K562 (cell line): ENCODE measurements around the gene MYOM1. TPM values are rescaled to one million over a fixed set of nuclear protein-coding genes. Genes with fewer than 3 reads are reported as not detected.

Source experiments
- CC2D1A ChIP-seq: fragments of 450-650 bp; IDR thresholded peaks from 2 replicates; pipeline ENCODE4 v1.6.1; 2017; ENCODE audit warnings: mild to moderate bottlenecking
- HLTF ChIP-seq: fragments of 450-650 bp; IDR thresholded peaks from 2 replicates; pipeline ENCODE4 v1.6.1; 2016
- KLF16 ChIP-seq: IDR thresholded peaks from 2 replicates; pipeline ENCODE4 v1.6.1; 2016; ENCODE audit warnings: antibody characterized with exemption
- MCM2 ChIP-seq: fragments of 450-650 bp; IDR thresholded peaks from 2 replicates; pipeline ENCODE4 v1.6.1; 2017; ENCODE audit warnings: low read depth, mild to moderate bottlenecking
- MNT ChIP-seq, 2 experiments: fragments of 450-650 bp; conservative IDR thresholded peaks; 2 replicates each; pipeline ENCODE4 v1.6.1; 2017; ENCODE audit warnings: mild to moderate bottlenecking in 2 of 2, moderate library complexity in 2 of 2
- MYC ChIP-seq, 2 experiments: fragments of 250-450 bp in 1 of 2; sonication (Bioruptor Pico) in 1 of 2; IDR thresholded peaks; 2 replicates each; pipeline versions ENCODE4 v1.5.1 to v1.6.1; 2012 to 2021; ENCODE audit warnings: low read depth in 2 of 2, borderline replicate concordance in 1 of 2, improper control_type of control experiment in 1 of 2, low read length in 1 of 2, mild to moderate bottlenecking in 1 of 2, moderate library complexity in 1 of 2
- NFE2L1 ChIP-seq: fragments of 450-650 bp; IDR thresholded peaks from 2 replicates; pipeline ENCODE4 v1.6.1; 2016; ENCODE audit warnings: missing genetic modification characterization, low read depth, mild to moderate bottlenecking, missing compliant biosample characterization, moderate library complexity, borderline replicate concordance
- NKRF ChIP-seq: fragments of 450-650 bp; IDR thresholded peaks from 2 replicates; pipeline ENCODE4 v1.6.1; 2016; ENCODE audit warnings: borderline replicate concordance
- NR1H2 ChIP-seq: sonication (generic); formaldehyde crosslinking; IDR thresholded peaks from 2 replicates; pipeline ENCODE4 v1.4.0; 2020; ENCODE audit warnings: mild to moderate bottlenecking, missing genetic modification reagents
- PHF21A ChIP-seq: fragments of 450-650 bp; IDR thresholded peaks from 2 replicates; pipeline ENCODE4 v1.6.1; 2017; ENCODE audit warnings: low read depth, borderline replicate concordance
- PRMT5 ChIP-seq: sonication (generic); formaldehyde crosslinking; IDR thresholded peaks from 2 replicates; pipeline ENCODE4 v1.5.0; 2020; ENCODE audit warnings: missing genetic modification reagents
- SP1 ChIP-seq: sonication (generic); formaldehyde crosslinking; IDR thresholded peaks from 2 replicates; pipeline ENCODE4 v1.8.1; 2022; ENCODE audit warnings: mild to moderate bottlenecking, missing genetic modification reagents
- SP2 ChIP-seq: IDR thresholded peaks from 2 replicates; pipeline ENCODE4 v1.6.1; 2011; ENCODE audit warnings: mild to moderate bottlenecking, low read depth, low read length, moderate library complexity; ENCODE audit not compliant: poor library complexity, severe bottlenecking; ENCODE audit errors: extremely low read depth
- USF1 ChIP-seq: sonication (generic); formaldehyde crosslinking; IDR thresholded peaks from 2 replicates; pipeline ENCODE4 v1.9.0; 2022; ENCODE audit warnings: mild to moderate bottlenecking, missing genetic modification reagents
- ZBTB11 ChIP-seq, 3 experiments: fragments of 200-800 bp in 1 of 3; fragments of 250-450 bp in 1 of 3; fragments of 450-650 bp in 1 of 3; sonication (Bioruptor Pico) in 1 of 3; sonication (Bioruptor generic) in 1 of 3; formaldehyde crosslinking in 1 of 3; IDR thresholded peaks; 2 replicates each; pipeline versions ENCODE4 v1.6.1 to v1.8.0; 2016 to 2022; ENCODE audit warnings: mild to moderate bottlenecking in 2 of 3, missing genetic modification characterization in 2 of 3, missing compliant biosample characterization in 1 of 3, moderate library complexity in 1 of 3
- ZFP91 ChIP-seq: sonication (generic); formaldehyde crosslinking; IDR thresholded peaks from 2 replicates; pipeline ENCODE4 v1.8.0; 2022; ENCODE audit warnings: mild to moderate bottlenecking, missing genetic modification reagents
- ZNF717 ChIP-seq: fragments of 250-450 bp; sonication (Bioruptor Pico); IDR thresholded peaks from 2 replicates; pipeline ENCODE4 v1.5.0; 2021
- polyA plus RNA-seq, 8 experiments: library from polyadenylated mRNA; depleted of rRNA in 4 of 8; stranded (reverse) in 5 of 8; unstranded in 3 of 8; fragments of >200 nt; fragmentation: Nextera tagmentation in 2 of 8; fragmentation: Illumina TruSeq in 1 of 8; extraction: Ambion mirVana in 2 of 8; extraction: Trizol in 1 of 8; gene quantifications; 2 replicates each; pipeline versions ENCODE4 v1.2.1 to v1.2.3, GENCODE V29; 2011 to 2014; ENCODE audit warnings: inconsistent platforms in 1 of 8, missing spikeins in 1 of 8
- total RNA-seq, 7 experiments: library from RNA; depleted of rRNA in 6 of 7; stranded (reverse); fragments of >200 nt in 6 of 7; fragmentation: Illumina TruSeq in 2 of 7; extraction: Trizol in 2 of 7; gene quantifications; 2 replicates each; pipeline versions ENCODE4 v1.2.1 to v1.2.3, GENCODE V29; 2011 to 2021; ENCODE audit warnings: low replicate concordance in 1 of 7

Gene MYOM1
- total and polyA plus RNA-seq, 9 of the 15 experiments (the other 6 are each of a cell fraction or from before 2014, with no cell fraction given) = 0.01 to 0.62 (median 0.25) TPM

GRCh38 chr18:3245853-3246634 is 26.3 kb upstream of the MYOM1 start (continued):
- TF ChIP-seq NKRF (peak; percentile 21; the same call in 1 of the 2 replicates), USF1 (CRISPR knock-in tag) (no peak), NR1H2 (CRISPR knock-in tag) (no peak), NFE2L1 (tag) (no peak), SP2 (no peak), SP1 (CRISPR knock-in tag) (peak; percentile 88), HLTF (peak; percentile 25; the same call in 1 of the 2 replicates), ZBTB11 (CRISPR knock-in tag; IDR thresholded peaks at IDR 0.05) (no peak), MNT (conservative IDR thresholded peaks at IDR 0.05) (no peak), ZFP91 (CRISPR knock-in tag) (0 out of 2 replicates have a peak, but pooled peaks have one; percentile 11), MYC (IDR thresholded peaks at IDR 0.05; ENCODE audit: low read depth, low read length) (peak; percentile 79), MYC (CRISPR knock-in tag; IDR thresholded peaks at IDR 0.05; ENCODE audit: borderline replicate concordance, low read depth) (no peak), MCM2 (no peak), PRMT5 (CRISPR knock-in tag) (no peak), PHF21A (no peak), KLF16 (peak; percentile 59; the same call in 1 of the 2 replicates), CC2D1A (peak; percentile 89), ZNF717 (CRISPR knock-in tag) (no peak)
